CD14-positive monocyte (primary cell): ENCODE results near the gene EFCAB12. TPM values are rescaled to one million over a fixed set of nuclear protein-coding genes. Genes with fewer than 3 reads are reported as not detected.

Experiments
- DNase-seq, 3 donors: peaks; one replicate each; pipeline ENCODE4 v3.0.0-alpha.2; 2011 to 2022
- H2AFZ ChIP-seq: 2 replicates; pipeline ENCODE4 v1.6.0; 2012; ENCODE audit warnings: mild to moderate bottlenecking, low read depth, low read length, inconsistent platforms; ENCODE audit not compliant: insufficient read depth, poor library complexity, severe bottlenecking
- H3K27ac ChIP-seq, 2 donors: 1 replicate in 1 of 2; 2 replicates in 1 of 2; pipeline ENCODE4 v1.5.1; 2012 to 2013; ENCODE audit warnings: low read length in 2 of 2, control low read depth in 1 of 2, inconsistent platforms in 1 of 2, low read depth in 1 of 2, mild to moderate bottlenecking in 1 of 2
- H3K27me3 ChIP-seq, 2 donors: one replicate each; pipeline versions ENCODE4 v1.6.0 to v1.6.1; 2011 to 2013; ENCODE audit warnings: low read length in 2 of 2; ENCODE audit not compliant: control insufficient read depth in 2 of 2, insufficient read depth in 2 of 2
- H3K36me3 ChIP-seq, 2 donors: replicated peaks in 1 of 2; 1 replicate in 1 of 2; 2 replicates in 1 of 2; pipeline versions ENCODE4 v1.5.1 to v1.6.1; 2012 to 2013; ENCODE audit warnings: low read length in 2 of 2, control low read depth in 1 of 2, inconsistent platforms in 1 of 2, mild to moderate bottlenecking in 1 of 2; ENCODE audit not compliant: insufficient read depth in 2 of 2, control insufficient read depth in 1 of 2
- H3K4me1 ChIP-seq, 2 donors: 1 replicate in 1 of 2; 2 replicates in 1 of 2; pipeline versions ENCODE4 v1.5.1 to v1.6.1; 2012 to 2013; ENCODE audit warnings: low read length in 2 of 2, control low read depth in 1 of 2, inconsistent platforms in 1 of 2, mild to moderate bottlenecking in 1 of 2, moderate library complexity in 1 of 2; ENCODE audit not compliant: insufficient read depth in 2 of 2, control insufficient read depth in 1 of 2
- H3K4me2 ChIP-seq: replicated peaks from 2 replicates; pipeline ENCODE3; 2012; ENCODE audit warnings: low read length, moderate library complexity, mild to moderate bottlenecking; ENCODE audit not compliant: poor library complexity, severe bottlenecking; ENCODE audit errors: extremely low read depth
- H3K4me3 ChIP-seq, 3 experiments: fragments of 200-600 bp in 1 of 3; sonication (generic) in 1 of 3; replicated peaks in 1 of 3; 1 replicate in 2 of 3; 2 replicates in 1 of 3; pipeline ENCODE4 v1.5.1; 2011 to 2013; ENCODE audit warnings: low read length in 3 of 3, mild to moderate bottlenecking in 3 of 3, control low read depth in 2 of 3, low read depth in 2 of 3, inconsistent platforms in 1 of 3, moderate library complexity in 1 of 3
- H3K79me2 ChIP-seq: 2 replicates; pipeline ENCODE4 v1.6.0; 2012; ENCODE audit warnings: mild to moderate bottlenecking, control low read depth, inconsistent platforms, low read length, moderate library complexity; ENCODE audit not compliant: insufficient read depth
- H3K9ac ChIP-seq: 2 replicates; pipeline ENCODE4 v1.6.0; 2017; ENCODE audit warnings: low read length, mild to moderate bottlenecking; ENCODE audit not compliant: insufficient read depth, poor library complexity, severe bottlenecking
- H3K9me3 ChIP-seq, 2 donors: replicated peaks in 1 of 2; 1 replicate in 1 of 2; 2 replicates in 1 of 2; pipeline versions ENCODE4 v1.5.1 to v1.6.1; 2012 to 2013; ENCODE audit warnings: low read length in 2 of 2, control low read depth in 1 of 2; ENCODE audit not compliant: control insufficient read depth in 1 of 2, insufficient read depth in 1 of 2
- H4K20me1 ChIP-seq: 2 replicates; pipeline ENCODE4 v1.6.0; 2012; ENCODE audit warnings: mild to moderate bottlenecking, low read length, control low read depth, moderate library complexity; ENCODE audit not compliant: insufficient read depth
- H3K27ac Mint-ChIP-seq, 7 donors: one replicate each; pipeline ENCODE4 v1.8.0; 2020; ENCODE audit warnings: mild to moderate bottlenecking in 7 of 7, mixed read lengths in 7 of 7, moderate library complexity in 6 of 7, inconsistent platforms in 2 of 7
- H3K27me3 Mint-ChIP-seq, 3 donors: one replicate each; pipeline ENCODE4 v1.8.0; 2021 to 2022; ENCODE audit warnings: low read depth in 3 of 3, mild to moderate bottlenecking in 3 of 3, mixed read lengths in 3 of 3, moderate library complexity in 3 of 3, inconsistent platforms in 1 of 3
- H3K36me3 Mint-ChIP-seq, 2 donors: one replicate each; pipeline ENCODE4 v1.8.0; 2020; ENCODE audit warnings: mixed read lengths in 2 of 2, inconsistent platforms in 1 of 2, mild to moderate bottlenecking in 1 of 2
- H3K4me1 Mint-ChIP-seq: one replicate; pipeline ENCODE4 v1.8.0; 2020; ENCODE audit warnings: mild to moderate bottlenecking, mixed read lengths
- H3K4me3 Mint-ChIP-seq, 2 donors: one replicate each; pipeline ENCODE4 v1.8.0; 2020; ENCODE audit warnings: mild to moderate bottlenecking in 2 of 2, mixed read lengths in 2 of 2, moderate library complexity in 1 of 2
- H3K9me3 Mint-ChIP-seq, 7 donors: one replicate each; pipeline ENCODE4 v1.8.0; 2020 to 2022; ENCODE audit warnings: mixed read lengths in 7 of 7, mild to moderate bottlenecking in 6 of 7, moderate library complexity in 6 of 7, inconsistent platforms in 2 of 7
- WGBS: methylation state at CpG from one replicate; pipeline ENCODE4 v1.1.5; 2013; ENCODE audit warnings: missing lambda C conversion rate; ENCODE audit not compliant: insufficient coverage; 5-methylcytosine and 5-hydroxymethylcytosine counted together
- intact Hi-C, 2 donors: fragments of 100-400 bp; cut with micrococcal nuclease; formaldehyde crosslinking; loops; one replicate each; pipeline versions ENCODE4 v1.15.0 to v1.15.1; 2023
- polyA plus RNA-seq, 3 donors: library from polyadenylated mRNA; depleted of rRNA in 1 of 3; unstranded in 2 of 3; stranded (reverse) in 1 of 3; fragments of 300-500 nt in 2 of 3; fragments of >200 nt in 1 of 3; fragmentation: Illumina TruSeq in 2 of 3; gene quantifications; 1 replicate in 2 of 3; 2 replicates in 1 of 3; pipeline ENCODE4 v1.2.3, GENCODE V29; 2012 to 2021
- TF ChIP-seq, protein P1 (sequence below): fragments of 200-600 bp; IDR thresholded peaks from one replicate; pipeline ENCODE4 v1.8.0; 2022; ENCODE audit warnings: antibody characterized with exemption, mild to moderate bottlenecking

EFCAB12 gene
- polyA plus RNA-seq, 3 donors: 0.35 TPM; not detected in 2

DNA sequence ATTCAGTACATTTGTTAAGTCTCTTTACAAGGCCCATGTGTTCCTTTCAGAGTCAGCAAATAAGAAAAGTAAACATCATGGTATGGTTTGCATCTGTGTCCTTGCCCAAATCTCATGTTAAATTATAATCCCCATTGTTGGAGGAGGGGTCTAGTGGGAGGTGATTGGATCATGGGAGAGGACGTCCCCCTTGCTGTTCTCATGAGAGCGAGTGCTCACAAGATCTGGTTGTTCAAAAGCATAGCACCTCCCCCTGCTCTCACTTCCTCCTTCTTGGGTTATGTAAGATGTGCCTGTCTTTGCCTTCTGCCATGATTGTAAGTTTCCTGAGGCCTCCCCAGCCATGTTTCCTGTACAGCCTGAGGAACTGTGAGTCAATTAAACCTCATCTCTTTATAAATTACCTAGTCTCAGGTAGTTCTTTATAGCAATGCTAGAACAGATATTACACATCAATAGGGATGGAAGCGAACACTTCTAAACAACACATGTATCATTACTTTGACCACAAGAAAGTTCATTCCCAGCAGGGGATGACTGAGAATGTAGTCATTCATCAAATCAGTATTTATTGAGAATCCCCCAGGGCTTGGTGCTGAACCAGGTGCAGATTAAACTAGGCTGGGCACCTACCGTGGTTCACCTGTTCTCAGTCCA, 4.1 kb downstream of the EFCAB12 start:
- Histone ChIP-seq H3K4me2 (peak overlapping the region; percentile 28), H4K20me1 (no peaks in the 10 kb centered on the region), H3K9ac (no peak overlapping the region), H3K4me3 (no peak overlapping the region), H3K27ac (peak overlapping the region; percentile 66 to 67), H3K9me3 (peaks cover 7 to 18% of the 10 kb centered on the region in 2 donors), H3K36me3 (peaks cover 0 to under 1% of the 10 kb centered on the region in 2 donors), H3K27me3 (no peaks in the 10 kb centered on the region), H3K4me1 (peaks cover 27 to 28% of the 10 kb centered on the region in 2 donors), H3K79me2 (no peaks in the 10 kb centered on the region), H2AFZ (peak overlapping the region; percentile 24)
- Mint-ChIP-seq H3K27ac (peak overlapping the region; percentile 72 to 90 (median 78)), H3K27me3 (peaks cover 0 to 8% (median 4%) of the 10 kb centered on the region in 3 donors), H3K4me3 (peak overlapping the region in 1 of 2 donors; percentile 65), H3K9me3 (peaks cover 11 to 19% (median 16%) of the 10 kb centered on the region in 7 donors), H3K36me3 (peaks cover 4 to 16% of the 10 kb centered on the region in 2 donors), H3K4me1 (peaks cover 31% of the 10 kb centered on the region)
- intact Hi-C loops: no loop called here
- TF ChIP-seq, protein P1, sequence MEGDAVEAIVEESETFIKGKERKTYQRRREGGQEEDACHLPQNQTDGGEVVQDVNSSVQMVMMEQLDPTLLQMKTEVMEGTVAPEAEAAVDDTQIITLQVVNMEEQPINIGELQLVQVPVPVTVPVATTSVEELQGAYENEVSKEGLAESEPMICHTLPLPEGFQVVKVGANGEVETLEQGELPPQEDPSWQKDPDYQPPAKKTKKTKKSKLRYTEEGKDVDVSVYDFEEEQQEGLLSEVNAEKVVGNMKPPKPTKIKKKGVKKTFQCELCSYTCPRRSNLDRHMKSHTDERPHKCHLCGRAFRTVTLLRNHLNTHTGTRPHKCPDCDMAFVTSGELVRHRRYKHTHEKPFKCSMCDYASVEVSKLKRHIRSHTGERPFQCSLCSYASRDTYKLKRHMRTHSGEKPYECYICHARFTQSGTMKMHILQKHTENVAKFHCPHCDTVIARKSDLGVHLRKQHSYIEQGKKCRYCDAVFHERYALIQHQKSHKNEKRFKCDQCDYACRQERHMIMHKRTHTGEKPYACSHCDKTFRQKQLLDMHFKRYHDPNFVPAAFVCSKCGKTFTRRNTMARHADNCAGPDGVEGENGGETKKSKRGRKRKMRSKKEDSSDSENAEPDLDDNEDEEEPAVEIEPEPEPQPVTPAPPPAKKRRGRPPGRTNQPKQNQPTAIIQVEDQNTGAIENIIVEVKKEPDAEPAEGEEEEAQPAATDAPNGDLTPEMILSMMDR: no peak
- DNase-seq: peak; percentile 74 to 82 (median 77)
- 100% methylated on average over 1 of the region's 4 CpGs for WGBS

DNA sequence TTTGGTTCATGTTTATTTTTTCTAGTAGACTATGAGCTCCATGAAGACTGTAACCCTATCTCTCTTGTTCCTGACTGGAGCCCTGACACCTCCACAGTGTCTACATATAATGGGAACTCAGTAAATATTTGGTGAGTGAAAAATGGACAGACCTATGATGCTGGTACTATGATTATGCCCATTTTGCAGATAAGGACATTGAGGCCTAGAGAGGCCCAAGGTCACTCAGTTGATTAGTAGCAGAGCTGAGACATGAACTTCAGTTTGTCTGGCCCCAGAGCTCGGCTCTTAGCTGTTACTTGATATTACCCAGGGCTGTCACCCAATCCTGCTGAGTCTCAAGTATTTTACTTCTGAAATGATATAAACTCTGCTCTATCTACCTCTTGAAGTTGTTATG, 5.5 kb downstream of the EFCAB12 start:
- Histone ChIP-seq H3K36me3 (no peaks in the 10 kb centered on the region), H4K20me1 (no peaks in the 10 kb centered on the region), H3K9ac (no peak overlapping the region), H2AFZ (no peak overlapping the region), H3K9me3 (peaks cover 7 to 18% of the 10 kb centered on the region in 2 donors), H3K79me2 (no peaks in the 10 kb centered on the region), H3K4me1 (peaks cover 16 to 18% of the 10 kb centered on the region in 2 donors), H3K27ac (no peak overlapping the region), H3K27me3 (no peaks in the 10 kb centered on the region), H3K4me2 (no peak overlapping the region), H3K4me3 (no peak overlapping the region)
- Mint-ChIP-seq H3K27ac (no peak overlapping the region), H3K4me3 (no peak overlapping the region), H3K9me3 (peaks cover 11 to 19% (median 16%) of the 10 kb centered on the region in 7 donors), H3K27me3 (peaks cover 0 to 7% (median 4%) of the 10 kb centered on the region in 3 donors), H3K4me1 (peaks cover 21% of the 10 kb centered on the region), H3K36me3 (peaks cover 4 to 16% of the 10 kb centered on the region in 2 donors)
- intact Hi-C loops: no loop called here
- WGBS: no CpG with 5 or more reads among the region's 1 CpG
- TF ChIP-seq, protein P1: no peak
- DNase-seq: no peak
